Measurements from ENCODE around the gene HEATR5A.

GRCh38 chr14:31395572-31396205 lies 24.7 kb downstream of the HEATR5A start:
- TF ChIP-seq POLR2AphosphoS5 (IDR thresholded peaks at IDR 0.05; ENCODE audit: low read depth, low read length) (no peak), REST (IDR thresholded peaks at IDR 0.05; ENCODE audit: insufficient read depth in 1 of 2, low read depth in 2 of 2, low read length in 2 of 2) (no peak), SIN3A (IDR thresholded peaks at IDR 0.05; ENCODE audit: borderline replicate concordance, insufficient read depth, low read length) (no peak), TAF1 (IDR thresholded peaks at IDR 0.05; ENCODE audit: borderline replicate concordance, insufficient read depth, low read length) (no peak), FOXP2 (optimal IDR thresholded peaks at IDR 0.05; ENCODE audit: borderline replicate concordance, extremely low read depth, extremely low read length, insufficient read depth) (no peak)
